ENCODE data around the gene LINGO3.

- TF ChIP-seq ZNF214 (tag by site-specific recombination; IDR thresholded peaks at IDR 0.05; ENCODE audit: borderline replicate concordance) = no peak
- no peak for TF ChIP-seq TCF7L2 (IDR thresholded peaks at IDR 0.05; ENCODE audit: borderline replicate concordance, low read depth, low read length)
- no peak for TF ChIP-seq ZNF660 (tag by site-specific recombination; IDR thresholded peaks at IDR 0.05)
- no peak for TF ChIP-seq ZBTB21 (tag by site-specific recombination; IDR thresholded peaks at IDR 0.05)
- TF ChIP-seq ZNF174 (tag by site-specific recombination; IDR thresholded peaks at IDR 0.05) = no peak
- no peak for TF ChIP-seq ZNF341 (tag by site-specific recombination; IDR thresholded peaks at IDR 0.05; ENCODE audit: low read depth)
- TF ChIP-seq CTCF (tag by site-specific recombination; IDR thresholded peaks at IDR 0.05) = no peak
- TF ChIP-seq ZNF274 (IDR thresholded peaks at IDR 0.05; ENCODE audit: low read length) = no peak
- no peak for TF ChIP-seq ZNF274 (tag by site-specific recombination; IDR thresholded peaks at IDR 0.05; ENCODE audit: borderline replicate concordance)
- TF ChIP-seq ZNF623 (tag by site-specific recombination; IDR thresholded peaks at IDR 0.05) = no peak
- TF ChIP-seq GLI2 (tag by site-specific recombination; IDR thresholded peaks at IDR 0.05; ENCODE audit: borderline replicate concordance, low read depth) = no peak
- TF ChIP-seq ZNF585B (tag by site-specific recombination; IDR thresholded peaks at IDR 0.05) = no peak
These were observed 27.3 kb upstream of the LINGO3 start for GRCh38 chr19:2334986-2335846.
